GM03348 (cell line): Measurements from ENCODE around the gene GNLY.
A peak's percentile ranks its signal among the peaks of the same experiment; 100 is the strongest.
"Not testable (repeated sequence)": the region's sequence is repeated elsewhere in the genome, so short reads cannot be mapped to it uniquely, and the experiment has no call there.

ENCODE experiments used
- DNase-seq: peaks from one replicate; pipeline ENCODE4 v3.0.0; 2012; ENCODE audit warnings: low spot score

GNLY gene

GRCh38 chr2:85710687-85711577 is 16.8 kb downstream of the GNLY start:
- DNase-seq, result no peak

DNA sequence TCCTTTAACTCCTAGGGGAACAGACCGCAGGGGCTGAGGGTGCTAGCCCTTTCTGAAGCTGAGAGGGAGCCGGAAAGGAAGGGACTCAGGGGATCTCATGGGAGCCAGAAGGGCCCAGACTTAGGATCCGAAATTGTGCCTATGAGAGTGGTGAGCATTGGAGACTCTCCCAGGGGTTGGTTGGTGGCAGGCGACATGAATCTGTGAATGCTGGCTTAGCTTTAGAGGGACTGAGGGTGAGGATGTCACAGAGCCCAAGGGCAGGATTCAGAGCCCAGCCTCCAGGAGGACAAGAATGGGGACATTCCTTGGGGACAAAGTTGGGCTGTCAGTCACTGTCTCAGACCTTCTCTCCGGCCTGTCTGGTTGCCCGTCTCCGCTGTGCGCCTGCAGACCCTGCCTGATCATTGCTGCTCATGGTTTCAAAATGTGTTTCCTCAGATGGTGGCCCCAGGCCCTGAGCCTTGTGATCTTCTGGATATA is 17.5 kb downstream of the GNLY start:
- no peak for DNase-seq

GRCh38 chr2:85712336-85712735 is 18.2 kb downstream of the GNLY start:
- no peak for DNase-seq

DNA sequence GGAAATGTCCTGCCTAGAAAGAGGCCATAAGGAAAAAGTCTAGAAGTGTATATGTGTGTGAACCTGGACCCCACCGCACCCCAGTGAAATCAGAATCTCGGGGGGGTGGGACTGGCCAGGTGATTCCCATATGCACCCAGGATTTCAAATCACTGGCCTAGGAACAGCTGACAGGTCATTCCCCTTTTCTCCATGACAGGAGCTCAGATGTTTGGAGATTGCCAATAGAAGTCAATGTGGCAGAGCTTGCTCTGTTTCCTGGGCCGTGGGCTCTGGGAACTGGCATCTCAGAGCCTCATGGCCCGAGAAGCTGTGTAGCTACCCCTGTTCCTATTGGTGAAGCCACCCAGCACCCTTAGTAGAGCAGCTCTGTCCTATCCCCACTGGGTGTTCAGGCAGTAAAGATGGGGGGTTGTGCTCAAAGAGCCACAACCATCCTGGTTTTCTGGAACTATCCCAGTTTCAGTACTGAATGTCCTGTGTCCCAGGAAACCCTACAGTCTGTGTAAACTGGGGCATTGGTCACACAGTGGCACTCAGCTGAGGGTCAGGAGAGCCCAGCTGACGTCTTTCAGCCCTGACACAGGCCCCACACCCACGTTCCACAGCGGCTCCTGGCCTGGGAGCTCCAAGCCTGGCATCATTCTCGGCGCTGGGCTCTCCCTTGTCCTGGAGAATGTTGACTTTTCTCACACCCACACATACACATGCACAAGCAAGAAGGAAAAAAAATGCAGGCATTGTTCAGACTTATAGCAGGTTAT is 18.9 kb downstream of the GNLY start:
- DNase-seq, result no peak

GRCh38 chr2:85713836-85714235 is 19.7 kb downstream of the GNLY start:
- no peak for DNase-seq

- DNase-seq, result not testable (repeated sequence)
Observed at GRCh38 chr2:85714421-85714820, 20.3 kb downstream of the GNLY start.

GRCh38 chr2:85714841-85715240 is 20.7 kb downstream of the GNLY start:
- DNase-seq, result no peak

DNA sequence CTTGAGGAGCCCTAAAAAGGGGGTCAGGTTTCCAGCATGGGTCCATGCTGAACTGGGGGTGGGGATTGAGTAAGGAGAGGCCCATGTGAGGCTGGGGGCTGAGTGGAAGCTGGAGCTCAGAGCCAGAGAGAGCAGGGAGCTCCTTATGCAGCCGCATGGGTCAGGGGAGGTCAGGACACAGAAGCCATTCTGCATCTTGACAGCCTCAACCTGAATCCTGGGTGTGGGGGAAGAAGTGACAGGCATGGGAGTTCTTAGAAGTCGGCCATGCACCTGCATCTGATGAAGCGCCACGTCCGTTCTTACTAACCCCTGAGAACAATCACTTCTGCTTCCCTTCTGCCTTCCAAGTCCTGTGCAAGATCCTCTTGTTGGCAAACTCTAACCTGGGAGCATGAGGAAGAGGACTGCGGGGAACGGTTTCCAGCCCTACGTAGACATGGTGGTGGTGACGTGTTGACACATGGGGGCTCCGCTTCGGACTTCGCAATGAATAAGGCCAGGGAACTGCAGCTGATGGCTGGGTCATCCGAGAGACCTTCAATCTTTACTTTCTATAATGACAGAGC is 22.3 kb downstream of the GNLY start:
- DNase-seq, result no peak

DNA sequence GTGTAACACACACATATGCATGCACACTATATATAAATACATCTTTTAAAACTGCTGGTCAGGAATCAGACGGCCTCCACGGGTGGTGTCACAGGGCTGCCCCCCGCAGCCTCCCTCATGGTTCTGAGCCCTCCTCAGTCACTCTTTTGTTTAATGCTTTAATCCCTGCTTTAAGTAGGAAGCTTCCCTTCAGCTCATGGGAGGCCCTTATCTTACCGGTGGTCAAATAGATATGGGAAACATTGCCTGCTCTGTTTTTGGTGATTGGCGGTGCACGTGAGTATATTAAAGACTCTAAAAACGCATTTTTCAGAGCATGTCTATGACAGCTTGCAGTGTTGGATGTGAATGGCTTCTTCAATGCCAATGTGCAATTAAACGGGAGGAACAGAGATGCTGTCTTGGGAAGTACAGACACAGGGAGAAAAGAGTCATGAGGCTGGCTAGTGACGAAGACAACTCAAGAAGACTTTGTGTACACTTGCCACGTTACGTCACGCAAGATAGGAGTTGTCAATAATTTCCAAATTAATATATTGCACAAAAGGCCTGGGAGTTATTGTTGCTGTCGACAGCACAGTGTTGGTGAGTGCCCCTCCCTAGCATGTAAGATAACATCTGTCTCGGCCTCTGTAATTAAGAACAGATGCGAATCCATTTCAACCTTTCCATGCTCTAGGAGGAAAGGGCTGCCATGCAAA is 23.3 kb downstream of the GNLY start:
- peak; percentile 83 for DNase-seq

- peak; percentile 29 for DNase-seq
Observed at GRCh38 chr2:85718009-85718391, 23.8 kb downstream of the GNLY start.

DNA sequence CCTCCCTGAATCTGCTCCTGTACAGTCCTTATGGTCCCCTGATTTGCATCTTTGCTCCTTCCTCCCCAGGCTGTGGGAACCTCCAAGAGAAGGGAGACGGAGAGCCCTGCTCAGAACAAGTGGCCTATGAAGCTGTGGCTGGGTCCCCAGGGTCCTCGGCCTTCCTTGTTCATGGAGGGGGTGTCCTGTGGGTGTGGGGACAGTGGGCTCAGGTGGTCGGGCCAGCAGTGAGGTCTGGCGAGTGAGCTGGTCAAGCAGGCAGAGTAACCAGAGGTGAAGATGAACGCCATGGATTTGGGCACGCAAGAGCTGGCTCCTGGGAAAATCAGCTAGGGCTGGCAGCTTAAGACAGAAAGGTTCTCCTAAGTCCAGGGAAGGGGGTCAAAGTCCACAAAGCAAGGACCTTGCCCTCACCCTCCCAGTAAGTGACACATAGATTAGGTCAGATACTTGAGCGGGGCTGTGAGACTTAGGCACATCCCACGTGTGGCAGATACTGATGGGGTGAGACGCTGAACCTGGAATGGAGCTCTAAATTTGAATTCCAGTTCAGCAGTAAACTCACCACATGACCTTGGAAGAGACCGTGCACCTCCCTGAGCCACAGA is 24.8 kb downstream of the GNLY start:
- DNase-seq, result no peak

- DNase-seq, result no peak
Observed at GRCh38 chr2:85719609-85720240, 25.6 kb downstream of the GNLY start.

DNA sequence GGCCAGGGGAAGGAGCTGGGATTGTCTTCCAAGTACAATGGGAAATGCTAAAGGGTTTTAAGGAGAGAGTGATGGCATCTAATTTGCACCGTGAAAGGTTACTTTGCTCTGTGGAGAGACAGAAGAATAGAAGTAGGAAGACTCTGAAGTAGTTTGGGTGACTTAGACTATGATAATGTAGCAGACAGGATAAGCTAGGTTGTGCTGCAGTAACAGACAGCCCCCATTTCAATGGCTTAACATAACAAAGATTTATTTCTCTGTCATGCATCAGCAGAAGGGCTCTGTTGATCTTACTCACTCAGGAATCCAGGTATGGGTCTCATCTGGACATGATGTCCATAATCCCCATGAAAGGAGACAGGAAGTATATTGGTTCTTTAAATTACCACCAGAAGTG is 26.4 kb downstream of the GNLY start:
- DNase-seq, result no peak

DNA sequence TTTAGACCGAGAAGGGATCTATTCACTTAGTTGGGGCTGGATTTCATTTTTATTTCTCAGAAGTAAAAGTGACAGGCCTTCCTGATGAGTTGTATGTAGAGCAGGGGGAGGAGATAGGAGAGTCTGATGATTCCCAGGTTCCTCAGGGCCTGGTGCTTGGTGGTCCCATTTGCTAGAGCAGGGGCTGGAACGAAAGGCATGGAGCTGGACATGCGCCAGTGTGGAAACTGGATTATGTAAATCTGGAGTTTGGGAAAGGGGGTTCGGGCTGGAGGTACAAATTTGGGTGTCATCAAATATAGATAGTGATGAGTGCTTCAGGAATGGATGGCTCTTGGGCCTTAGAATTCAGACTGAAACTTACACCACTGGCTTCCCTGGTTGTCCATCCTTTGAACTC is 27.5 kb downstream of the GNLY start:
- no peak for DNase-seq

DNA sequence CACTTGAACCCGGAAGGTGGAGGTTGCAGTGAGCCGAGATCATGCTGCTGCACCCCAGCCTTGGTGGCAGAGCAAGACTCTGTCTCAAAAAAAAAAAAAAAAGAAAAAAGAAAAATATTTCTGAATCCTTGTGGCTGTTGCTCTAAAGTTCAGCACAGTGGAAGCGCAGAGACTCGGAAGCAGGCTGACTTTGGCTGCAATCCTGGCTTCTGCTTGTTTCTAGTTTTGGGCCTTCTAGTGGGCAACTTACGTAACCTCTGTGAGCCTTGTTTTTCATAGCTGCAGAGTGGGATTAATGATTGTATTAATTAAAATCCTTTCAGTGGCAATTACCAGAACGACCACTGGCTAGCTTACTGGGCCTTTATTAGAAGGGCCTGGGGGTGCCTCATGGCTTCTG is 28.4 kb downstream of the GNLY start:
- no peak for DNase-seq

DNA sequence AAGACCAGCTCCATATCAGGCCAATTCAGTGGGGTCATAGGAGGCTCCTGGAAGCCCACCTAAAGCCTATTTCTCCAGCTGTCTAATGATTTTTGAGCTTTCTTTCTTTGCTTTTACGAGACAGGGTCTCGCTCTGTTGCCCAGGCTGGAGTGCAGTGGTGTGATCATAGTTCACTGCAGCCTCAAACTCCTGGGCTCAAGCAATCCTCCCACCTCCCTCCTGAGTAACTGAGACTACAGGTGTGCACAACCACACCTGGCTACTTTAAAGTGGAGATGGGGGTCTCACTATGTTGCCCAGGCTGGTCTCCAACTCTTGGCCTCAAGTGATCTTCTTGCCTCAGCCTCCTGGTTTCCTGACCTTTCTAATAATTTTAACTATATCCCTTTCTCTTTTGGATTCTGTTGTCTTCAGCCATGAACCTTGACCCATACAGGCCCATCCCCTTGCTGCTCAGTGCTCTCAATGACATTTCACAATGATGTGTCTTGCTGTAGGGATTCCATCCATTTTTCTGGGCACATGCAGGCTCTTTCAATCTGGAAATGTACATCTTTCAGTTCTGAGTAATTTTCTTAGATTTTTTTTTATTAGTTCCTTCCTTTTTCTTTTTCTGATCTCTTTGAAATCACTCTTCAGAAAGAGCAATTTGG is 29.7 kb downstream of the GNLY start:
- peak; percentile 53 for DNase-seq

- DNase-seq, result no peak
Observed at GRCh38 chr2:85724731-85725181, 30.6 kb downstream of the GNLY start.

DNA sequence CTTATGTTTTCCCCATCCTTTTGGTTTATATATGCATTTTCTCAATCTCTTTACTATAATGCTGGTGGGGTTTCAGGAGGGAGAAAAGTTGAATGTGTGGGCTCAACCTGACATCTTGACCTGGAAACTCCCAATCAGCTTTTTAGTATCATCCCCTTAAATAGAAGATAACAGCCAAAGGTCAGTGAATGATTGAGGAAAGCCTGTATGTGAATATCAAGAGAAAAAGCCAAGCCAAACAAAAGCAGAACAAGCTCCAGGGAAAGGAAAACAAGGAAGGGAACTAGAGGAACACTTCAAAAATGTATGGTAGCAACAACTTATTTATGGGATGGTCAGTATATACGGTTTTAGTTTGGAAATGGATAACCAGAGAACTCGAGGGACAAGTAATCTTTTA is 31.3 kb downstream of the GNLY start:
- DNase-seq, result no peak

GRCh38 chr2:85727798-85728197 is 33.6 kb downstream of the GNLY start:
- no peak for DNase-seq

GRCh38 chr2:85728342-85728741 is 34.2 kb downstream of the GNLY start:
- no peak for DNase-seq
